PC-3 (cell line): ENCODE results near the gene SIRT2.

Experiments used
- EZH2 ChIP-seq: fragments of 300-600 bp; sonication (generic); IDR thresholded peaks from one replicate; pipeline ENCODE4 v1.6.1; 2017; ENCODE audit warnings: antibody characterized with exemption, mild to moderate bottlenecking, low read length; ENCODE audit not compliant: unreplicated experiment
- EZH2phosphoT487 ChIP-seq: fragments of 300-600 bp; sonication (generic); IDR thresholded peaks from 2 replicates; pipeline ENCODE4 v1.6.1; 2018; ENCODE audit warnings: mild to moderate bottlenecking, antibody characterized with exemption, low read length, borderline replicate concordance
- TF ChIP-seq, protein P1 (sequence below): fragments of 300-600 bp; sonication (generic); conservative IDR thresholded peaks from 2 replicates; pipeline ENCODE4 v1.5.1; 2017; ENCODE audit warnings: antibody characterized with exemption, low read depth, mild to moderate bottlenecking, low read length

DNA sequence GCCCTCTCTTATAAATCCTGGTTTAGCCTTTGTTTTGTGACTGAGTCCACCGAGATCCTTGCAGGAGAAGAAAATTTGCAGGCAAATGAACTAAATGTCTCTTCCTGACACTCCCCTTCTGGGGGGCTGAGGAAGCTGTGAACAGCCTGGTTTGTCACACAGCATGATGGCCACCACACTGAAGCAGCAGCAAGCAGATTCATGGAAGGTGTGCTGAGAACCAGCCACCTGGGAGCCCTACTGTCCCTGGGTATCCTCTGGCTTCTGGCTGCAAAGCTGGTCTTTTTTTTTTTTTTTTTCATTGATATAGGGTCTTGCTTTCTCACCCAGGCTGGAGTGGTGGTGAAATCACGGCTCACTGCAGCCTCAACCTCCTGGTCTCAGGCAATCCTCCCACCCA is 42.6 kb upstream of the SIRT2 start:
- TF ChIP-seq, protein P1, sequence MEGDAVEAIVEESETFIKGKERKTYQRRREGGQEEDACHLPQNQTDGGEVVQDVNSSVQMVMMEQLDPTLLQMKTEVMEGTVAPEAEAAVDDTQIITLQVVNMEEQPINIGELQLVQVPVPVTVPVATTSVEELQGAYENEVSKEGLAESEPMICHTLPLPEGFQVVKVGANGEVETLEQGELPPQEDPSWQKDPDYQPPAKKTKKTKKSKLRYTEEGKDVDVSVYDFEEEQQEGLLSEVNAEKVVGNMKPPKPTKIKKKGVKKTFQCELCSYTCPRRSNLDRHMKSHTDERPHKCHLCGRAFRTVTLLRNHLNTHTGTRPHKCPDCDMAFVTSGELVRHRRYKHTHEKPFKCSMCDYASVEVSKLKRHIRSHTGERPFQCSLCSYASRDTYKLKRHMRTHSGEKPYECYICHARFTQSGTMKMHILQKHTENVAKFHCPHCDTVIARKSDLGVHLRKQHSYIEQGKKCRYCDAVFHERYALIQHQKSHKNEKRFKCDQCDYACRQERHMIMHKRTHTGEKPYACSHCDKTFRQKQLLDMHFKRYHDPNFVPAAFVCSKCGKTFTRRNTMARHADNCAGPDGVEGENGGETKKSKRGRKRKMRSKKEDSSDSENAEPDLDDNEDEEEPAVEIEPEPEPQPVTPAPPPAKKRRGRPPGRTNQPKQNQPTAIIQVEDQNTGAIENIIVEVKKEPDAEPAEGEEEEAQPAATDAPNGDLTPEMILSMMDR: no peak
- TF ChIP-seq EZH2 (no peak), EZH2phosphoT487 (no peak)
